Sigmoid colon (tissue), 4 donors: ENCODE data around the gene HSPG2.

ENCODE experiments used
- POLR2A ChIP-seq, 2 donors: fragments of 450-650 bp; IDR thresholded peaks; one replicate each; pipeline ENCODE4 v1.6.1; 2016; ENCODE audit warnings: antibody characterized with exemption in 2 of 2, mild to moderate bottlenecking in 2 of 2, moderate library complexity in 2 of 2
- POLR2AphosphoS5 ChIP-seq, 4 donors: sonication (generic); formaldehyde crosslinking; IDR thresholded peaks; one replicate each; pipeline ENCODE4 v1.6.1; 2017; ENCODE audit warnings: antibody characterized with exemption in 4 of 4
- TF ChIP-seq, protein P1 (sequence below), 4 experiments: fragments of 450-650 bp in 3 of 4; fragments of 200-600 bp in 1 of 4; IDR thresholded peaks; one replicate each; pipeline ENCODE4 v1.5.1; 2016 to 2019; ENCODE audit warnings: antibody characterized with exemption in 4 of 4, mild to moderate bottlenecking in 3 of 4, moderate library complexity in 2 of 4

DNA sequence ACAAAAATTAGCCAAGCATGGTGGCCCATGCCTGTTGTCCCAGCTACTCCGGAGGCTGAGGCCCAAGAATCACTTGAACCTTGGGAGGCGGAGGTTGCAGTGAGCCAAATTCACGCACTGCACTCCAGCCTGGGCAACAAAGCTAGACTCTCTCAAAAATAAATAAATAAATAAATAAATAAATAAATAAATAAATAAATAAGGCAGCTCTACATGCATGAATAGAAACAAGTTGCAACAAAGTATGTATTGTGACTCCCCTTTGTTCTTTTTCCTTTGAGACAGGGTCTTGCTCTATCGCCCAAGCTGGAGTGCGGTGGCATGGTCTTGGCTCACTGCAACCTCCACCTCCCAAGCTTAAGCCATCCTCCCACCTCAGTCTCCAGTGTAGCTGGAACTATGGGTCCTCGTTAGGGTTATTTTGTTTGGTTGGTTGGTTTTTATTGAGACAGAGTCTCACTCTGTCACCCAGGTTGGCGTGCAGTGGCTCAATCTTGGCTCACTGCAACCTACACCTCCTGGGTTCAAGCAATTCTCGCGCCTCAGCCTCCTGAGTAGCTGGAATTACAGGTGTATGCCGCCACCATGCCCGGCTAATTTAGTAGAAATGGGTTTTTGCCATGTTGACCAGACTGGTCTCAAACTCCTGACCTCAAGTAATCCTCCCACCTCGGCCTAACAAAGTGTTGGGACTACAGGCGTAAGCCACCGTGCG lies 162.1 kb downstream of the HSPG2 start:
- TF ChIP-seq POLR2A (IDR thresholded peaks at IDR 0.05) (no peak), POLR2AphosphoS5 (IDR thresholded peaks at IDR 0.05) (no peak)
- TF ChIP-seq, protein P1, sequence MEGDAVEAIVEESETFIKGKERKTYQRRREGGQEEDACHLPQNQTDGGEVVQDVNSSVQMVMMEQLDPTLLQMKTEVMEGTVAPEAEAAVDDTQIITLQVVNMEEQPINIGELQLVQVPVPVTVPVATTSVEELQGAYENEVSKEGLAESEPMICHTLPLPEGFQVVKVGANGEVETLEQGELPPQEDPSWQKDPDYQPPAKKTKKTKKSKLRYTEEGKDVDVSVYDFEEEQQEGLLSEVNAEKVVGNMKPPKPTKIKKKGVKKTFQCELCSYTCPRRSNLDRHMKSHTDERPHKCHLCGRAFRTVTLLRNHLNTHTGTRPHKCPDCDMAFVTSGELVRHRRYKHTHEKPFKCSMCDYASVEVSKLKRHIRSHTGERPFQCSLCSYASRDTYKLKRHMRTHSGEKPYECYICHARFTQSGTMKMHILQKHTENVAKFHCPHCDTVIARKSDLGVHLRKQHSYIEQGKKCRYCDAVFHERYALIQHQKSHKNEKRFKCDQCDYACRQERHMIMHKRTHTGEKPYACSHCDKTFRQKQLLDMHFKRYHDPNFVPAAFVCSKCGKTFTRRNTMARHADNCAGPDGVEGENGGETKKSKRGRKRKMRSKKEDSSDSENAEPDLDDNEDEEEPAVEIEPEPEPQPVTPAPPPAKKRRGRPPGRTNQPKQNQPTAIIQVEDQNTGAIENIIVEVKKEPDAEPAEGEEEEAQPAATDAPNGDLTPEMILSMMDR (IDR thresholded peaks at IDR 0.05) = no peak
